ENCODE results near the gene SH2D3C. TPM values are rescaled to one million over a fixed set of nuclear protein-coding genes. Genes with fewer than 3 reads are reported as not detected.
A peak's percentile ranks its signal among the peaks of the same experiment; 100 is the strongest.

SH2D3C gene
- total RNA-seq, 1 donor from 2014 or later: 22.6 TPM

- no peak for ATAC-seq
- DNase-seq (ENCODE audit: low spot score): no peak
- intact Hi-C loops (cut with DNase I): loop anchor here (2.0 to 10.0 kb wide), 3 partner anchors 136 to 226 kb away; no protein-coding TSS in a partner anchor
These were observed 47.6 kb downstream of the SH2D3C start for GRCh38 chr9:127730799-127731410.

- ATAC-seq (no peak), DNase-seq (ENCODE audit: low spot score) (no peak)
- intact Hi-C loops (cut with DNase I): loop anchor here (2.0 to 10.0 kb wide), 3 partner anchors 137 to 225 kb away; no protein-coding TSS in a partner anchor
These were observed 48.2 kb downstream of the SH2D3C start for GRCh38 chr9:127730262-127730661.

- DNase-seq (ENCODE audit: low spot score): no peak
- intact Hi-C loops (cut with DNase I): loop anchor here (2.0 to 10.0 kb wide), 3 partner anchors 138 to 225 kb away; no protein-coding TSS in a partner anchor
- no peak for ATAC-seq
These were observed 48.8 kb downstream of the SH2D3C start for GRCh38 chr9:127729522-127730256.

GRCh38 chr9:127728808-127729207, 49.7 kb downstream of the SH2D3C start:
- DNase-seq (ENCODE audit: low spot score) (no peak), ATAC-seq (no peak)
- intact Hi-C loops (cut with DNase I): no loop called here

- DNase-seq (ENCODE audit: low spot score): no peak
- ATAC-seq: no peak
- intact Hi-C loops (cut with DNase I): no loop called here
These were observed 51.6 kb downstream of the SH2D3C start for GRCh38 chr9:127726871-127727270.

GRCh38 chr9:127724012-127724411, 54.5 kb downstream of the SH2D3C start:
- ATAC-seq: peak; percentile 44

GRCh38 chr9:127723444-127723843, 55.0 kb downstream of the SH2D3C start:
- peak; percentile 34 for ATAC-seq
- DNase-seq (ENCODE audit: low spot score): no peak
- intact Hi-C loops (cut with DNase I): no loop called here

More at GRCh38 chr9:127724012-127724411, 54.5 kb downstream of the SH2D3C start:
- no peak for DNase-seq (ENCODE audit: low spot score)
- intact Hi-C loops (cut with DNase I): no loop called here

GRCh38 chr9:127723013-127723412, 55.5 kb downstream of the SH2D3C start:
- DNase-seq (ENCODE audit: low spot score) (no peak), ATAC-seq (peak; percentile 4)
- intact Hi-C loops (cut with DNase I): no loop called here

GRCh38 chr9:127722055-127722745, 56.3 kb downstream of the SH2D3C start:
- no peak for ATAC-seq
- DNase-seq (ENCODE audit: low spot score): no peak
- intact Hi-C loops (cut with DNase I): no loop called here

- intact Hi-C loops (cut with DNase I): no loop called here
- ATAC-seq: no peak
- DNase-seq (ENCODE audit: low spot score): no peak
These were observed 57.1 kb downstream of the SH2D3C start for GRCh38 chr9:127721391-127721821.

- intact Hi-C loops (cut with DNase I): no loop called here
- DNase-seq (ENCODE audit: low spot score): no peak
- ATAC-seq: no peak
These were observed 57.6 kb downstream of the SH2D3C start for GRCh38 chr9:127720865-127721227.

GRCh38 chr9:127720031-127720864, 58.2 kb downstream of the SH2D3C start:
- intact Hi-C loops (cut with DNase I): no loop called here
- no peak for ATAC-seq
- DNase-seq (ENCODE audit: low spot score): no peak

- intact Hi-C loops (cut with DNase I): no loop called here
- DNase-seq (ENCODE audit: low spot score) (no peak), ATAC-seq (no peak)
These were observed 60.7 kb downstream of the SH2D3C start for GRCh38 chr9:127717766-127718165.

- no peak for DNase-seq (ENCODE audit: low spot score)
- ATAC-seq: no peak
- intact Hi-C loops (cut with DNase I): no loop called here
These were observed 62.1 kb downstream of the SH2D3C start for GRCh38 chr9:127716412-127716811.

- peak; percentile 99 for DNase-seq (ENCODE audit: low spot score)
- intact Hi-C loops (cut with DNase I): no loop called here
- ATAC-seq: peak; percentile 98
These were observed 62.8 kb downstream of the SH2D3C start, which contains the start of the genes PTRH1 and TTC16 for GRCh38 chr9:127715470-127716337. Gene PTRH1 (minus strand): TSS chr9:127715663. CDS start chr9:127715639, 24 bp downstream. Gene TTC16 (plus strand): TSS chr9:127716079. CDS start chr9:127716146, 67 bp downstream.

GRCh38 chr9:127714951-127715469, 63.5 kb downstream of the SH2D3C start:
- intact Hi-C loops (cut with DNase I): no loop called here
- DNase-seq (ENCODE audit: low spot score) (no peak), ATAC-seq (peak; percentile 0)

- ATAC-seq (no peak), DNase-seq (ENCODE audit: low spot score) (no peak)
- intact Hi-C loops (cut with DNase I): no loop called here
These were observed 64.3 kb downstream of the SH2D3C start for GRCh38 chr9:127714020-127714750.
